Calu3 (cell line): Measurements from ENCODE around the gene COX4I1. TPM values are rescaled to one million over a fixed set of nuclear protein-coding genes. Genes with fewer than 3 reads are reported as not detected.

ENCODE experiments used
- BruUV-seq: library from RNA; stranded (reverse); fragments of 400-500 nt; replicated peaks from 2 replicates; lab custom pipeline; 2021; lab: Mats Ljungman, UMichigan
- CTCF ChIA-PET: fragments of 300-600 bp; sonication (Branson Sonifier 250); formaldehyde crosslinking; loops from one replicate; lab custom pipeline; 2022; ENCODE audit warnings: antibody characterized with exemption; lab: Charles Lee
- DNase-seq: peaks from one replicate; pipeline ENCODE4 v3.0.0; 2022
- H3K27ac Mint-ChIP-seq: one replicate; pipeline ENCODE4 v1.8.0; 2022; ENCODE audit warnings: mixed read lengths; ENCODE audit not compliant: unreplicated experiment
- H3K27me3 Mint-ChIP-seq: one replicate; pipeline ENCODE4 v1.8.0; 2022; ENCODE audit warnings: mixed read lengths; ENCODE audit not compliant: unreplicated experiment
- H3K36me3 Mint-ChIP-seq: one replicate; pipeline ENCODE4 v1.8.0; 2022; ENCODE audit warnings: mild to moderate bottlenecking, moderate library complexity, mixed read lengths; ENCODE audit not compliant: insufficient read depth, unreplicated experiment
- H3K4me1 Mint-ChIP-seq: one replicate; pipeline ENCODE4 v1.8.0; 2022; ENCODE audit warnings: mild to moderate bottlenecking, low read depth, mixed read lengths; ENCODE audit not compliant: unreplicated experiment
- H3K4me3 Mint-ChIP-seq: one replicate; pipeline ENCODE4 v1.8.0; 2022; ENCODE audit warnings: mild to moderate bottlenecking, low read depth, moderate library complexity, mixed read lengths; ENCODE audit not compliant: unreplicated experiment
- H3K9me3 Mint-ChIP-seq: one replicate; pipeline ENCODE4 v1.8.0; 2022; ENCODE audit warnings: low read depth, mixed read lengths; ENCODE audit not compliant: unreplicated experiment
- intact Hi-C: fragments of 100-400 bp; cut with micrococcal nuclease; formaldehyde crosslinking; loops from one replicate; pipeline ENCODE4 v1.10.0; 2022; ENCODE audit not compliant: unreplicated experiment
- total RNA-seq: library from RNA; stranded (reverse); gene quantifications from 2 replicates; pipeline ENCODE4 v1.2.3, GENCODE V29; 2022
- TF ChIP-seq, protein P1 (sequence below): fragments of 200-600 bp; IDR thresholded peaks from one replicate; pipeline ENCODE4 v1.8.0; 2022; ENCODE audit warnings: antibody characterized with exemption; ENCODE audit not compliant: unreplicated experiment

Gene COX4I1
- total RNA-seq, 1 experiment from 2014 or later: 639 TPM

GRCh38 chr16:85780281-85780680 lies 19.2 kb upstream of the COX4I1 start:
- intact Hi-C loops: no loop called here
- Mint-ChIP-seq H3K36me3 (peaks cover 17% of the 10 kb centered on the region), H3K9me3 (no peaks in the 10 kb centered on the region), H3K27me3 (no peaks in the 10 kb centered on the region), H3K4me3 (no peak overlapping the region), H3K27ac (no peak overlapping the region), H3K4me1 (peaks cover 10% of the 10 kb centered on the region)
- CTCF ChIA-PET: no interaction called here
- BruUV-seq: no TSS peak
- TF ChIP-seq, protein P1, sequence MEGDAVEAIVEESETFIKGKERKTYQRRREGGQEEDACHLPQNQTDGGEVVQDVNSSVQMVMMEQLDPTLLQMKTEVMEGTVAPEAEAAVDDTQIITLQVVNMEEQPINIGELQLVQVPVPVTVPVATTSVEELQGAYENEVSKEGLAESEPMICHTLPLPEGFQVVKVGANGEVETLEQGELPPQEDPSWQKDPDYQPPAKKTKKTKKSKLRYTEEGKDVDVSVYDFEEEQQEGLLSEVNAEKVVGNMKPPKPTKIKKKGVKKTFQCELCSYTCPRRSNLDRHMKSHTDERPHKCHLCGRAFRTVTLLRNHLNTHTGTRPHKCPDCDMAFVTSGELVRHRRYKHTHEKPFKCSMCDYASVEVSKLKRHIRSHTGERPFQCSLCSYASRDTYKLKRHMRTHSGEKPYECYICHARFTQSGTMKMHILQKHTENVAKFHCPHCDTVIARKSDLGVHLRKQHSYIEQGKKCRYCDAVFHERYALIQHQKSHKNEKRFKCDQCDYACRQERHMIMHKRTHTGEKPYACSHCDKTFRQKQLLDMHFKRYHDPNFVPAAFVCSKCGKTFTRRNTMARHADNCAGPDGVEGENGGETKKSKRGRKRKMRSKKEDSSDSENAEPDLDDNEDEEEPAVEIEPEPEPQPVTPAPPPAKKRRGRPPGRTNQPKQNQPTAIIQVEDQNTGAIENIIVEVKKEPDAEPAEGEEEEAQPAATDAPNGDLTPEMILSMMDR: no peak
- DNase-seq: no peak

GRCh38 chr16:85781156-85781555 lies 18.3 kb upstream of the COX4I1 start:
- TF ChIP-seq, protein P1: no peak
- Mint-ChIP-seq H3K27me3 (no peaks in the 10 kb centered on the region), H3K9me3 (no peaks in the 10 kb centered on the region), H3K27ac (no peak overlapping the region), H3K36me3 (peaks cover 24% of the 10 kb centered on the region), H3K4me1 (peaks cover 10% of the 10 kb centered on the region), H3K4me3 (no peak overlapping the region)
- no TSS peak for BruUV-seq
- CTCF ChIA-PET: interaction anchor here (0.7 kb wide), 1 partner anchor 10 kb away, joined by 4 read pairs; no protein-coding TSS in a partner anchor
- DNase-seq: no peak
- intact Hi-C loops: no loop called here

- H3K27ac Mint-ChIP-seq: no peak overlapping the region
- H3K9me3 Mint-ChIP-seq: no peaks in the 10 kb centered on the region
- CTCF ChIA-PET: no interaction called here
- no peak overlapping the region for H3K4me3 Mint-ChIP-seq
- TF ChIP-seq, protein P1: no peak
- intact Hi-C loops: no loop called here
- H3K27me3 Mint-ChIP-seq: no peaks in the 10 kb centered on the region
- no peak for DNase-seq
- peaks cover 10% of the 10 kb centered on the region for H3K4me1 Mint-ChIP-seq
- no TSS peak for BruUV-seq
- peaks cover 24% of the 10 kb centered on the region for H3K36me3 Mint-ChIP-seq
These were observed 17.7 kb upstream of the COX4I1 start for GRCh38 chr16:85781695-85782370.

GRCh38 chr16:85782451-85782850 lies 17.0 kb upstream of the COX4I1 start:
- TF ChIP-seq, protein P1: no peak
- H3K27ac Mint-ChIP-seq: no peak overlapping the region
- CTCF ChIA-PET: no interaction called here
- intact Hi-C loops: no loop called here
- peaks cover 29% of the 10 kb centered on the region for H3K36me3 Mint-ChIP-seq
- H3K4me3 Mint-ChIP-seq: no peak overlapping the region
- DNase-seq: no peak
- peaks cover 7% of the 10 kb centered on the region for H3K4me1 Mint-ChIP-seq
- H3K27me3 Mint-ChIP-seq: no peaks in the 10 kb centered on the region
- BruUV-seq: no TSS peak
- H3K9me3 Mint-ChIP-seq: no peaks in the 10 kb centered on the region
